GM20000 (cell line): ENCODE data around the gene ANKRD6.

Source experiments
- DNase-seq: peaks from one replicate; pipeline ENCODE4 v3.0.0; 2012; ENCODE audit warnings: low spot score
- CTCF ChIP-seq: IDR thresholded peaks from 2 replicates; pipeline ENCODE4 v1.5.1; 2012; ENCODE audit warnings: mild to moderate bottlenecking, control low read depth; ENCODE audit errors: extremely low read depth, missing control alignments

ANKRD6 gene

GRCh38 chr6:89485320-89485719 lies 52.4 kb downstream of the ANKRD6 start:
- DNase-seq: no peak
- no peak for TF ChIP-seq CTCF

GRCh38 chr6:89487864-89488263 lies 54.9 kb downstream of the ANKRD6 start:
- TF ChIP-seq CTCF: no peak
- DNase-seq: no peak

- no peak for DNase-seq
- no peak for TF ChIP-seq CTCF
Observed at GRCh38 chr6:89488438-89488837, 55.5 kb downstream of the ANKRD6 start.

- TF ChIP-seq CTCF: no peak
- no peak for DNase-seq
Observed at GRCh38 chr6:89489078-89489477, 56.1 kb downstream of the ANKRD6 start.

- TF ChIP-seq CTCF: no peak
- DNase-seq: no peak
Observed at GRCh38 chr6:89492025-89492640, 59.2 kb downstream of the ANKRD6 start.

- peak; percentile 13 for DNase-seq
Observed at GRCh38 chr6:89494131-89494793, 61.3 kb downstream of the ANKRD6 start.

More at GRCh38 chr6:89494131-89494793, 61.3 kb downstream of the ANKRD6 start:
- no peak for TF ChIP-seq CTCF
